Thyroid gland (tissue), 4 donors: Measurements from ENCODE around the gene PPIP5K1.
"Not testable (repeated sequence)": the region's sequence is repeated elsewhere in the genome, so short reads cannot be mapped to it uniquely, and the experiment has no call there.

Source experiments
- CTCF ChIP-seq, 6 experiments: fragments of 200-600 bp in 3 of 6; fragments of 450-650 bp in 3 of 6; sonication (generic) in 3 of 6; IDR thresholded peaks; one replicate each; pipeline ENCODE4 v1.5.1; 2016 to 2019; ENCODE audit warnings: antibody characterized with exemption in 6 of 6, mild to moderate bottlenecking in 2 of 6, inconsistent platforms in 1 of 6, moderate library complexity in 1 of 6
- POLR2A ChIP-seq, 2 donors: fragments of 450-650 bp; IDR thresholded peaks; one replicate each; pipeline ENCODE4 v1.6.1; 2017; ENCODE audit warnings: antibody characterized with exemption in 2 of 2, mild to moderate bottlenecking in 2 of 2, moderate library complexity in 1 of 2

- not testable (repeated sequence) for TF ChIP-seq POLR2A, CTCF (IDR thresholded peaks at IDR 0.05)
Measured at GRCh38 chr15:43599131-43599530, 9.1 kb upstream of the PPIP5K1 start.
